ENCODE results near the gene FKBP14. TPM values are rescaled to one million over a fixed set of nuclear protein-coding genes. Genes with fewer than 3 reads are reported as not detected.

Gene FKBP14
- total RNA-seq, 1 donor from 2014 or later: 42.4 TPM

GRCh38 chr7:30018451-30018850, 8.1 kb downstream of the FKBP14 start:
- Mint-ChIP-seq H3K4me1 (peaks cover 12% of the 10 kb centered on the region), H3K36me3 (peaks cover 15% of the 10 kb centered on the region), H3K4me3 (no peak overlapping the region), H3K9me3 (no peaks in the 10 kb centered on the region), H3K27me3 (ENCODE audit: low read depth) (no peaks in the 10 kb centered on the region), H3K27ac (no peak overlapping the region)
- no peak for TF ChIP-seq CTCF (IDR thresholded peaks at IDR 0.05; ENCODE audit: unreplicated experiment)
- no peak for DNase-seq (ENCODE audit: low spot score in 2 of 2, unreplicated experiment in 2 of 2)

- DNase-seq (ENCODE audit: low spot score in 2 of 2, unreplicated experiment in 2 of 2): no peak
- no peak for TF ChIP-seq CTCF (IDR thresholded peaks at IDR 0.05; ENCODE audit: unreplicated experiment)
- H3K36me3 Mint-ChIP-seq: peaks cover 11% of the 10 kb centered on the region
- H3K4me3 Mint-ChIP-seq: no peak overlapping the region
- H3K4me1 Mint-ChIP-seq: peaks cover 8% of the 10 kb centered on the region
- H3K9me3 Mint-ChIP-seq: no peaks in the 10 kb centered on the region
- peak overlapping the region; percentile 8 for H3K27ac Mint-ChIP-seq
- H3K27me3 Mint-ChIP-seq (ENCODE audit: low read depth): no peaks in the 10 kb centered on the region
Observed at GRCh38 chr7:30012757-30013156, 13.7 kb downstream of the FKBP14 start.

GRCh38 chr7:30010021-30010420, 16.5 kb downstream of the FKBP14 start:
- Mint-ChIP-seq H3K4me1 (peaks cover 8% of the 10 kb centered on the region), H3K4me3 (no peak overlapping the region), H3K27me3 (ENCODE audit: low read depth) (no peaks in the 10 kb centered on the region), H3K36me3 (peaks cover 3% of the 10 kb centered on the region), H3K27ac (no peak overlapping the region), H3K9me3 (no peaks in the 10 kb centered on the region)
- DNase-seq (ENCODE audit: low spot score in 2 of 2, unreplicated experiment in 2 of 2): no peak
- no peak for TF ChIP-seq CTCF (IDR thresholded peaks at IDR 0.05; ENCODE audit: unreplicated experiment)

- H3K9me3 Mint-ChIP-seq: no peaks in the 10 kb centered on the region
- H3K4me3 Mint-ChIP-seq: no peak overlapping the region
- TF ChIP-seq CTCF (IDR thresholded peaks at IDR 0.05; ENCODE audit: unreplicated experiment): no peak
- H3K4me1 Mint-ChIP-seq: peaks cover 5% of the 10 kb centered on the region
- DNase-seq (ENCODE audit: low spot score in 2 of 2, unreplicated experiment in 2 of 2): no peak
- no peaks in the 10 kb centered on the region for H3K36me3 Mint-ChIP-seq
- H3K27me3 Mint-ChIP-seq (ENCODE audit: low read depth): no peaks in the 10 kb centered on the region
- H3K27ac Mint-ChIP-seq: no peak overlapping the region
Observed at GRCh38 chr7:30005464-30005863, 21.0 kb downstream of the FKBP14 start.

GRCh38 chr7:30003098-30003497, 23.4 kb downstream of the FKBP14 start:
- H3K27ac Mint-ChIP-seq: no peak overlapping the region
- no peak for DNase-seq (ENCODE audit: low spot score in 2 of 2, unreplicated experiment in 2 of 2)
- H3K4me1 Mint-ChIP-seq: peaks cover 5% of the 10 kb centered on the region
- H3K36me3 Mint-ChIP-seq: no peaks in the 10 kb centered on the region
- TF ChIP-seq CTCF (IDR thresholded peaks at IDR 0.05; ENCODE audit: unreplicated experiment): no peak
- H3K9me3 Mint-ChIP-seq: no peaks in the 10 kb centered on the region
- H3K4me3 Mint-ChIP-seq: no peak overlapping the region
- H3K27me3 Mint-ChIP-seq (ENCODE audit: low read depth): no peaks in the 10 kb centered on the region

- Mint-ChIP-seq H3K27ac (no peak overlapping the region), H3K4me1 (peaks cover 5% of the 10 kb centered on the region), H3K4me3 (no peak overlapping the region), H3K27me3 (ENCODE audit: low read depth) (no peaks in the 10 kb centered on the region), H3K9me3 (peaks cover 5% of the 10 kb centered on the region), H3K36me3 (no peaks in the 10 kb centered on the region)
- TF ChIP-seq CTCF (IDR thresholded peaks at IDR 0.05; ENCODE audit: unreplicated experiment): no peak
- DNase-seq (ENCODE audit: low spot score in 2 of 2, unreplicated experiment in 2 of 2): no peak
Observed at GRCh38 chr7:30001998-30002397, 24.5 kb downstream of the FKBP14 start.
